GM12878 (cell line): ENCODE results near the gene PUDP.

ENCODE experiments used
- BMI1 ChIP-seq: fragments of 450-650 bp; IDR thresholded peaks from 2 replicates; pipeline ENCODE4 v1.6.1; 2016; ENCODE audit warnings: mild to moderate bottlenecking, moderate library complexity, borderline replicate concordance
- IKZF1 ChIP-seq: fragments of 450-650 bp; conservative IDR thresholded peaks from 2 replicates; pipeline ENCODE4 v1.6.1; 2017; ENCODE audit warnings: antibody characterized with exemption, mild to moderate bottlenecking
- MXI1 ChIP-seq: fragments of 150-350 bp; IDR thresholded peaks from 2 replicates; pipeline ENCODE4 v1.6.1; 2011; ENCODE audit warnings: low read depth, mild to moderate bottlenecking, inconsistent platforms, low read length, improper control_type of control experiment
- RAD21 ChIP-seq: IDR thresholded peaks from 2 replicates; pipeline ENCODE4 v1.6.1; 2011; ENCODE audit warnings: mild to moderate bottlenecking, low read depth, low read length, moderate library complexity; ENCODE audit not compliant: insufficient read depth
- SIN3A ChIP-seq: IDR thresholded peaks from 2 replicates; pipeline ENCODE4 v1.6.1; 2012; ENCODE audit warnings: low read depth, low read length, improper control_type of control experiment
- SIX5 ChIP-seq: IDR thresholded peaks from 2 replicates; pipeline ENCODE4 v1.6.1; 2011; ENCODE audit warnings: mild to moderate bottlenecking, low read depth, low read length, moderate library complexity; ENCODE audit not compliant: severe bottlenecking
- SPI1 ChIP-seq: IDR thresholded peaks from 2 replicates; pipeline ENCODE4 v1.6.1; 2011; ENCODE audit warnings: low read depth, mild to moderate bottlenecking, low read length, moderate library complexity, borderline replicate concordance; ENCODE audit not compliant: insufficient read depth
- TCF3 ChIP-seq: IDR thresholded peaks from 2 replicates; pipeline ENCODE4 v1.6.1; 2012; ENCODE audit warnings: low read depth, mild to moderate bottlenecking, low read length, borderline replicate concordance; ENCODE audit not compliant: insufficient read depth
- ZNF207 ChIP-seq: fragments of 450-650 bp; IDR thresholded peaks from 2 replicates; pipeline ENCODE4 v1.6.1; 2014; ENCODE audit warnings: antibody characterized with exemption, mild to moderate bottlenecking, borderline replicate concordance
- TF ChIP-seq, protein P1 (sequence below), 3 experiments: IDR thresholded peaks in 2 of 3; conservative IDR thresholded peaks in 1 of 3; 2 replicates each; pipeline ENCODE4 v1.5.1; 2011; ENCODE audit warnings: low read depth in 3 of 3, low read length in 3 of 3, mild to moderate bottlenecking in 3 of 3, control low read depth in 2 of 3, moderate library complexity in 2 of 3, inconsistent platforms in 1 of 3, mixed read lengths in 1 of 3; ENCODE audit not compliant: control insufficient read depth in 2 of 3, insufficient read depth in 1 of 3; ENCODE audit errors: extremely low read depth in 1 of 3
- TF ChIP-seq, protein P2 (sequence below): fragments of 450-650 bp; formaldehyde crosslinking; IDR thresholded peaks from 2 replicates; pipeline ENCODE4 v1.4.0; 2022; ENCODE audit warnings: mild to moderate bottlenecking, moderate library complexity

DNA sequence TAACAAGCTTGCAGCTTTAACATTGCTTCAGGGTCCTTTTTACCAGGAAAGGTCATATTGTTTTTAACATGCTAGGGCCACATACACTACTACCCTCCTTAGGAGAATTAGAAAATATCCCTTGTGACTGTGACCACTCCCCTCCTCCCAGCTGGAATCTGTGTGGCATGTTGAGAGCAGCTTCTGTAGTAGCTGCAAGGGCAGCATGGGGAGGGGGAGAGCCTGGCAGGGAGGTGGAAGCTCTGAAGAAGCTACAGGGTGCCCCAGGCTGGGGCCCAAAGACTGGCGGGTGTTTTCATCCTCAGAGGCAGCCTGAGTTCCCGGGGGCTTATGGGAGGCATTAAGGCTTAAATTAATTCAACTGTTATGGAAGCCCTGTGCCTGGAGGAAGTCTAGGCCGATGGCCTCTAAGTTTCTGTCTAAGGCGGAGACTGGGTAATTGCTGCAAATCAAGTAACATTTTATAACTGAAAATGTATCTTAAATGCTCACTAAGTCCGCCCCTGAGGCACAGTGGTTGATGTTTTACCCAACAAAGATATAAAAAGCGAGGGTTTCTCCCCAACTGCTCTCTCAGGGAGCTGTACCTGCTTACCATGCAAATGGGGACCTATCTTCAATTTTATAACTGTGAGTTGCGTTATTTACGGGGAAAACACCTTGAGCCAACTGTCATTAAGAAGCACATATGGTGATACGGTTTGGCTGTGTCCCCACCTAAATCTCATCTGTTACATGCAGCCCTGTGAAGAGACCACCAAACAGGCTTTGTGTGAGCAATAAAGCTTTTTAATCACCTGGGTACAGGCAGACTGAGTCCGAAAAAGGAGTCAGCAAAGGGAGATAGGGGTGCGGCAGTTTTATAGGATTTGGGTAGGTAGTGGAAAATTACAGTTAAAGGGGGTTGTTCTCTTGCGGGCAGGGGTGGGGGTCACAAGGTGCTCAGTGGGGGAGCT is 37.8 kb downstream of the PUDP start:
- no peak for TF ChIP-seq MXI1
- TF ChIP-seq SPI1 = no peak
- TF ChIP-seq, protein P1, sequence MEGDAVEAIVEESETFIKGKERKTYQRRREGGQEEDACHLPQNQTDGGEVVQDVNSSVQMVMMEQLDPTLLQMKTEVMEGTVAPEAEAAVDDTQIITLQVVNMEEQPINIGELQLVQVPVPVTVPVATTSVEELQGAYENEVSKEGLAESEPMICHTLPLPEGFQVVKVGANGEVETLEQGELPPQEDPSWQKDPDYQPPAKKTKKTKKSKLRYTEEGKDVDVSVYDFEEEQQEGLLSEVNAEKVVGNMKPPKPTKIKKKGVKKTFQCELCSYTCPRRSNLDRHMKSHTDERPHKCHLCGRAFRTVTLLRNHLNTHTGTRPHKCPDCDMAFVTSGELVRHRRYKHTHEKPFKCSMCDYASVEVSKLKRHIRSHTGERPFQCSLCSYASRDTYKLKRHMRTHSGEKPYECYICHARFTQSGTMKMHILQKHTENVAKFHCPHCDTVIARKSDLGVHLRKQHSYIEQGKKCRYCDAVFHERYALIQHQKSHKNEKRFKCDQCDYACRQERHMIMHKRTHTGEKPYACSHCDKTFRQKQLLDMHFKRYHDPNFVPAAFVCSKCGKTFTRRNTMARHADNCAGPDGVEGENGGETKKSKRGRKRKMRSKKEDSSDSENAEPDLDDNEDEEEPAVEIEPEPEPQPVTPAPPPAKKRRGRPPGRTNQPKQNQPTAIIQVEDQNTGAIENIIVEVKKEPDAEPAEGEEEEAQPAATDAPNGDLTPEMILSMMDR (IDR thresholded peaks at IDR 0.05 in 2 of 3, conservative IDR thresholded peaks at IDR 0.05 in 1 of 3; ENCODE audit: control insufficient read depth in 2 of 3, extremely low read depth in 1 of 3, insufficient read depth in 1 of 3, low read depth in 3 of 3, low read length in 3 of 3) = no peak
- no peak for TF ChIP-seq SIX5
- TF ChIP-seq TCF3 = no peak
- no peak for TF ChIP-seq SIN3A
- TF ChIP-seq, protein P2, sequence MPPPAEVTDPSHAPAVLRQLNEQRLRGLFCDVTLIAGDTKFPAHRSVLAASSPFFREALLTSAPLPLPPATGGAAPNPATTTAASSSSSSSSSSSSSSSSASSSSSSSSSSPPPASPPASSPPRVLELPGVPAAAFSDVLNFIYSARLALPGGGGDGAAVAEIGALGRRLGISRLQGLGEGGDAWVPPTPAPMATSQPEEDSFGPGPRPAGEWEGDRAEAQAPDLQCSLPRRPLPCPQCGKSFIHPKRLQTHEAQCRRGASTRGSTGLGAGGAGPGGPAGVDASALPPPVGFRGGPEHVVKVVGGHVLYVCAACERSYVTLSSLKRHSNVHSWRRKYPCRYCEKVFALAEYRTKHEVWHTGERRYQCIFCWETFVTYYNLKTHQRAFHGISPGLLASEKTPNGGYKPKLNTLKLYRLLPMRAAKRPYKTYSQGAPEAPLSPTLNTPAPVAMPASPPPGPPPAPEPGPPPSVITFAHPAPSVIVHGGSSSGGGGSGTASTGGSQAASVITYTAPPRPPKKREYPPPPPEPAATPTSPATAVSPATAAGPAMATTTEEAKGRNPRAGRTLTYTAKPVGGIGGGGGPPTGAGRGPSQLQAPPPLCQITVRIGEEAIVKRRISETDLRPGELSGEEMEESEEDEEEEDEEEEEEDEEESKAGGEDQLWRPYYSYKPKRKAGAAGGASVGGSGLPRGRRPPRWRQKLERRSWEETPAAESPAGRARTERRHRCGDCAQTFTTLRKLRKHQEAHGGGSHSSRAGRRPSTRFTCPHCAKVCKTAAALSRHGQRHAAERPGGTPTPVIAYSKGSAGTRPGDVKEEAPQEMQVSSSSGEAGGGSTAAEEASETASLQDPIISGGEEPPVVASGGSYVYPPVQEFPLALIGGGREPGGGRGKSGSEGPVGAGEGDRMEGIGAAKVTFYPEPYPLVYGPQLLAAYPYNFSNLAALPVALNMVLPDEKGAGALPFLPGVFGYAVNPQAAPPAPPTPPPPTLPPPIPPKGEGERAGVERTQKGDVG (CRISPR knock-in tag) = no peak
- TF ChIP-seq BMI1 = 0 out of 2 replicates have a peak, but pooled peaks have one; percentile 10
- TF ChIP-seq ZNF207 = no peak
- no peak; the same call in 1 of the 2 replicates for TF ChIP-seq IKZF1
- no peak for TF ChIP-seq RAD21
